Esophagus muscularis mucosa (tissue), 3 donors: Measurements from ENCODE around the gene SMPX.

Experiments
- POLR2A ChIP-seq: fragments of 450-650 bp; IDR thresholded peaks from one replicate; pipeline ENCODE4 v1.6.1; 2017; ENCODE audit warnings: antibody characterized with exemption, moderate library complexity, mild to moderate bottlenecking, low read depth
- POLR2AphosphoS5 ChIP-seq, 2 donors: sonication (generic); formaldehyde crosslinking; IDR thresholded peaks; one replicate each; pipeline ENCODE4 v1.6.1; 2017; ENCODE audit warnings: antibody characterized with exemption in 2 of 2
- TF ChIP-seq, protein P1 (sequence below), 3 experiments: fragments of 200-600 bp in 2 of 3; fragments of 450-650 bp in 1 of 3; sonication (generic) in 2 of 3; IDR thresholded peaks; one replicate each; pipeline ENCODE4 v1.5.1; 2017 to 2019; ENCODE audit warnings: antibody characterized with exemption in 3 of 3, mild to moderate bottlenecking in 2 of 3, moderate library complexity in 1 of 3

DNA sequence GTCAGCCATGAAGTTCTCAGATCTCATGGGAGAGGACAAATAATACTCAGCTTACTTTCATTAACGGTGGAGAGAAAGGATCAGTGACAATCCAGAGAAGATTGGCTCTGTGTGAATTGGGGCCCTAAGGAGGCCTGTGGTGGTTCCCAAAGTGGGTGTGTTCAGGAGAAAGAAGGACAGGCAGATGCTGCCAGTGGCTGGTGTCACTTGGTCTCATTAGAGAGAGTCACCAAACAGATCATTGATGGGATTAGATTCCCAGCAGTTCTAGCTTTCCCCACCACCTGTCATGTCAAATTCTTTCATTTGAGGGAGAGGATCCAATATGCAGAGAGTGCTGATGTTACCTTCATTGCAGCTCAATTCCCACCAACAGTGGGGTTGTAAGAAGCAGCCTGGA lies 8.0 kb downstream of the SMPX start:
- TF ChIP-seq, protein P1, sequence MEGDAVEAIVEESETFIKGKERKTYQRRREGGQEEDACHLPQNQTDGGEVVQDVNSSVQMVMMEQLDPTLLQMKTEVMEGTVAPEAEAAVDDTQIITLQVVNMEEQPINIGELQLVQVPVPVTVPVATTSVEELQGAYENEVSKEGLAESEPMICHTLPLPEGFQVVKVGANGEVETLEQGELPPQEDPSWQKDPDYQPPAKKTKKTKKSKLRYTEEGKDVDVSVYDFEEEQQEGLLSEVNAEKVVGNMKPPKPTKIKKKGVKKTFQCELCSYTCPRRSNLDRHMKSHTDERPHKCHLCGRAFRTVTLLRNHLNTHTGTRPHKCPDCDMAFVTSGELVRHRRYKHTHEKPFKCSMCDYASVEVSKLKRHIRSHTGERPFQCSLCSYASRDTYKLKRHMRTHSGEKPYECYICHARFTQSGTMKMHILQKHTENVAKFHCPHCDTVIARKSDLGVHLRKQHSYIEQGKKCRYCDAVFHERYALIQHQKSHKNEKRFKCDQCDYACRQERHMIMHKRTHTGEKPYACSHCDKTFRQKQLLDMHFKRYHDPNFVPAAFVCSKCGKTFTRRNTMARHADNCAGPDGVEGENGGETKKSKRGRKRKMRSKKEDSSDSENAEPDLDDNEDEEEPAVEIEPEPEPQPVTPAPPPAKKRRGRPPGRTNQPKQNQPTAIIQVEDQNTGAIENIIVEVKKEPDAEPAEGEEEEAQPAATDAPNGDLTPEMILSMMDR (IDR thresholded peaks at IDR 0.05): no peak
- no peak for TF ChIP-seq POLR2A
- TF ChIP-seq POLR2AphosphoS5 (IDR thresholded peaks at IDR 0.05): no peak
